Right kidney (tissue), 1 donor: ENCODE data around the gene SMIM28.

Source experiments
- DNase-seq: peaks from one replicate; pipeline ENCODE4 v3.0.0-alpha.2; 2016

The SMIM28 gene

DNA sequence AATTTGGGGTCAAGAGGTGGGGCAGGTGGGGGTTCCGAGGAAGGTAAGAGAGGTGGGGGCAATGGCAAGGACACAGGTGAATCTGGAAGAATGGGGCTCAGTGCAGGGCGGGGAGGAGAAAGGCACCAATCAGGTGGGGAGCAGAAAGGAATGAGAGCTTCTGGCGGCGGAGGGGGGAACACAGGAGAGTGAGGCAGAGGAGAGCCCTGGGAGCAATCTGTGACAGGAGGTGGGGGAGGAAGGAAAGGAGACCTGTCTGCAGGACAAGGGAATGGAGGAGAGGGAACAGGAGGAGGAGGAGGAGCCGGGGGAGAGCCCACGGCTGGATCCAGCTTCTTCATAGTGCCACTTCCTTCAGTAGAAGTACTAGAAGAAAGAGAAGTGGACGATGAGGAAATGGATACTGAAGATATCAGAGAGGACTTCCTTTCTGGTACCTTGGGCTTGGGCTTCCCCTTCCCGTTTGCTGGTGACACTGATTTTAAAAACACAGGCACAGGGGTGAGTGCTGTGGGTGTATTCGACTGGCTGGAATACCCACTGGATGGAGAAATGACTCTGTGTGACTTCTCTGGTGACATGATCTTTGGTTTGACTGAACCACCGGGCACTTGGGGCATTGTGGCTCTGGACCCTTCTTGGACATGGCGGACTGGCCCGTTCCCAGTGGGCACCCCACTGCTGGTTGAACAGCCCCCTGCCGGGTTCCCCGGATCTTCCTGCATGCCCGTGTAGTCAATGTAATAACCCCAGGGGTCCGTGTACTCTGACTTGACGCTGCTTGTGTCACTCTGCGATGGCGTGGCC is 53.8 kb downstream of the SMIM28 start:
- DNase-seq = no peak

DNA sequence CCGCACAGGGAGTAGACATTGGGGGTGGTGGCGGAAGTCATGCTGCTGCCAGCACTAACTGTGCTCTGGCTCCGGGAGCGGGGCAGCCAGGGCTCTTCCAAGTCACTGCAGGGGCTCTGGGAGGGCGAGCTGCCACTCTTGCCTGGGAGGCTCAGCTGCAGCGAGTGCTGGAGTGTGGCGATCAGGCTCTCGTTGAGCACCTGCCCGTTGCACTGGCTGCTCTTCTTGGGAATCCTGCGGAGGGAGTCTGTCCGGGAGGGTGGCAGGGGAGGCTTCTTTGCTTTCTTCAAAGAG is 54.3 kb downstream of the SMIM28 start:
- no peak for DNase-seq
